GM19324 (cell line): ENCODE measurements around the gene SDK1.
"Not testable (repeated sequence)": the region's sequence is repeated elsewhere in the genome, so short reads cannot be mapped to it uniquely, and the experiment has no call there.

Experiments used
- ATAC-seq: cut with Tn5 transposase; IDR thresholded peaks from one replicate; pipeline ENCODE4 v1.9.1; 2021; ENCODE audit warnings: mild to moderate bottlenecking, moderate library complexity; ENCODE audit not compliant: unreplicated experiment, low FRiP score

The SDK1 gene

GRCh38 chr7:4282434-4283223 is 981.6 kb downstream of the SDK1 start:
- no peak for ATAC-seq

GRCh38 chr7:4286351-4286750 is 985.3 kb downstream of the SDK1 start:
- ATAC-seq = no peak

- no peak for ATAC-seq
Measured at GRCh38 chr7:4288791-4289394, 987.8 kb downstream of the SDK1 start.

- no peak for ATAC-seq
Measured at GRCh38 chr7:4297165-4297917, 996.3 kb downstream of the SDK1 start.

- no peak for ATAC-seq
Measured at GRCh38 chr7:4297918-4298219, 996.8 kb downstream of the SDK1 start.

GRCh38 chr7:4299431-4299830 is 998.4 kb downstream of the SDK1 start:
- no peak for ATAC-seq

- no peak for ATAC-seq
Measured at GRCh38 chr7:4302203-4302905, 1001.3 kb downstream of the SDK1 start.

- ATAC-seq = no peak
Measured at GRCh38 chr7:4307316-4308204, 1006.5 kb downstream of the SDK1 start.

- no peak for ATAC-seq
Measured at GRCh38 chr7:4308205-4308590, 1007.1 kb downstream of the SDK1 start.

GRCh38 chr7:4313911-4314310 is 1012.9 kb downstream of the SDK1 start:
- not testable (repeated sequence) for ATAC-seq

- not testable (repeated sequence) for ATAC-seq
Measured at GRCh38 chr7:4314316-4314715, 1013.3 kb downstream of the SDK1 start.
